PC-3 (cell line): ENCODE data around the gene LRRC7.

Experiments used
- CTCF ChIP-seq: fragments of 300-600 bp; sonication (generic); conservative IDR thresholded peaks from 2 replicates; pipeline ENCODE4 v1.5.1; 2017; ENCODE audit warnings: antibody characterized with exemption, low read depth, mild to moderate bottlenecking, low read length
- EZH2 ChIP-seq: fragments of 300-600 bp; sonication (generic); IDR thresholded peaks from one replicate; pipeline ENCODE4 v1.6.1; 2017; ENCODE audit warnings: antibody characterized with exemption, mild to moderate bottlenecking, low read length; ENCODE audit not compliant: unreplicated experiment
- EZH2phosphoT487 ChIP-seq: fragments of 300-600 bp; sonication (generic); IDR thresholded peaks from 2 replicates; pipeline ENCODE4 v1.6.1; 2018; ENCODE audit warnings: mild to moderate bottlenecking, antibody characterized with exemption, low read length, borderline replicate concordance

GRCh38 chr1:69940816-69941215 is 373.1 kb downstream of the LRRC7 start:
- TF ChIP-seq CTCF (no peak), EZH2phosphoT487 (no peak), EZH2 (no peak)
